Smooth muscle cell (in vitro differentiated cells): ENCODE measurements around the gene CHEK1. TPM values are rescaled to one million over a fixed set of nuclear protein-coding genes. Genes with fewer than 3 reads are reported as not detected.

Source experiments
- DNase-seq: peaks from one replicate; lab custom pipeline; 2025; ENCODE audit not compliant: unreplicated experiment; lab: John Stamatoyannopoulos, UW
- H2AFZ ChIP-seq: fragments of 200-600 bp; sonication (generic); 2 replicates; pipeline ENCODE4 v1.6.0; 2016; ENCODE audit warnings: antibody characterized with exemption, low read depth, mild to moderate bottlenecking
- H3F3A ChIP-seq: fragments of 200-600 bp; sonication (generic); 2 replicates; pipeline ENCODE4 v1.6.0; 2017; ENCODE audit warnings: antibody characterized with exemption, low read depth
- H3K27ac ChIP-seq: fragments of 200-600 bp; sonication (generic); 2 replicates; pipeline ENCODE4 v1.5.1; 2016; ENCODE audit warnings: low read depth, mild to moderate bottlenecking
- H3K27me3 ChIP-seq: fragments of 200-600 bp; sonication (generic); 2 replicates; pipeline ENCODE4 v1.6.1; 2016; ENCODE audit warnings: low read depth, mild to moderate bottlenecking
- H3K36me3 ChIP-seq: fragments of 200-600 bp; sonication (generic); 2 replicates; pipeline ENCODE4 v1.5.1; 2016; ENCODE audit warnings: low read depth
- H3K4me1 ChIP-seq: fragments of 200-600 bp; sonication (generic); 2 replicates; pipeline ENCODE4 v1.5.1; 2016; ENCODE audit warnings: low read depth
- H3K4me2 ChIP-seq: fragments of 200-600 bp; sonication (generic); 2 replicates; pipeline ENCODE4 v1.6.0; 2016; ENCODE audit warnings: mild to moderate bottlenecking
- H3K4me3 ChIP-seq: fragments of 200-600 bp; sonication (generic); 2 replicates; pipeline ENCODE4 v1.5.1; 2016; ENCODE audit warnings: mild to moderate bottlenecking
- H3K79me2 ChIP-seq: fragments of 200-600 bp; sonication (generic); 2 replicates; pipeline ENCODE4 v1.6.0; 2016; ENCODE audit warnings: low read depth, mild to moderate bottlenecking
- H3K9ac ChIP-seq: fragments of 200-600 bp; sonication (generic); 2 replicates; pipeline ENCODE4 v1.6.0; 2016; ENCODE audit warnings: low read depth
- H3K9me3 ChIP-seq: fragments of 200-600 bp; sonication (generic); replicated peaks from 2 replicates; pipeline ENCODE4 v1.5.1; 2016; ENCODE audit warnings: low read depth
- H4K20me1 ChIP-seq: fragments of 200-600 bp; sonication (generic); 2 replicates; pipeline ENCODE4 v1.6.0; 2016; ENCODE audit warnings: low read depth
- WGBS: methylation state at CpG from one replicate; pipeline ENCODE4 v1.1.7; 2016; ENCODE audit warnings: low lambda C conversion rate; 5-methylcytosine and 5-hydroxymethylcytosine counted together
- polyA plus RNA-seq: library from polyadenylated mRNA; unstranded; fragments of >200 nt; fragmentation: Nextera tagmentation; extraction: Ambion mirVana; gene quantifications from 2 replicates; pipeline ENCODE4 v1.2.1, GENCODE V29; 2016
- total RNA-seq: library from RNA; depleted of rRNA; stranded (reverse); fragments of >200 nt; gene quantifications from 2 replicates; pipeline ENCODE4 v1.2.3, GENCODE V29; 2014
- TF ChIP-seq, protein P1 (sequence below): fragments of 200-600 bp; sonication (generic); IDR thresholded peaks from 2 replicates; pipeline ENCODE4 v1.5.1; 2017; ENCODE audit warnings: borderline replicate concordance, mild to moderate bottlenecking, antibody characterized with exemption; ENCODE audit not compliant: insufficient read depth, poor library complexity, severe bottlenecking

CHEK1 gene
- total and polyA plus RNA-seq, 2 experiments from 2014 or later, result 18.4 to 27.6 TPM

DNA sequence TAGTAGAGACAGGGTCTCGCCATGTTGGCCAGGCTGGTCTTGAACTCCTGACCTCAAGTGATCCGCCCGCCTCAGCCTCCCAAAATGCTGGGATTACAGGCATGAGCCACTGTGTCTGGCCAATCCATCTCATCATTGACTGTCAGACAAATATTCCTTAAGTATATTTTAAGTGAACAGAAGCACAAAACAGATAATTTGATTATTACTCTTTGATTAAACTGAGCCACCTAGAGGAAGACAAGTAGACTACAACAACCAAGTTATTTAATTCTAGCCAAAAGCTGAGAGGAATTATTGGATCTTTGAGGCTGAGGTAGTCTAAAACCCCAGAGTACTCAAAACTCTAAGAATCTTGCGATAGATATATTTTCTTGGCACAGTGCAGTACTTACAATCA, 54.4 kb downstream of the CHEK1 start:
- no peak for DNase-seq
- Histone ChIP-seq H3K4me2 (no peak overlapping the region), H3K27me3 (no peaks in the 10 kb centered on the region), H3K4me1 (no peaks in the 10 kb centered on the region), H3K79me2 (no peaks in the 10 kb centered on the region), H3K27ac (no peak overlapping the region), H3K9ac (no peak overlapping the region), H3F3A (no peaks in the 10 kb centered on the region), H3K9me3 (no peaks in the 10 kb centered on the region), H4K20me1 (no peaks in the 10 kb centered on the region), H3K36me3 (no peaks in the 10 kb centered on the region), H3K4me3 (no peak overlapping the region), H2AFZ (no peak overlapping the region)
- WGBS, result 95% methylated on average over 4 of the region's 4 CpGs
- TF ChIP-seq, protein P1, sequence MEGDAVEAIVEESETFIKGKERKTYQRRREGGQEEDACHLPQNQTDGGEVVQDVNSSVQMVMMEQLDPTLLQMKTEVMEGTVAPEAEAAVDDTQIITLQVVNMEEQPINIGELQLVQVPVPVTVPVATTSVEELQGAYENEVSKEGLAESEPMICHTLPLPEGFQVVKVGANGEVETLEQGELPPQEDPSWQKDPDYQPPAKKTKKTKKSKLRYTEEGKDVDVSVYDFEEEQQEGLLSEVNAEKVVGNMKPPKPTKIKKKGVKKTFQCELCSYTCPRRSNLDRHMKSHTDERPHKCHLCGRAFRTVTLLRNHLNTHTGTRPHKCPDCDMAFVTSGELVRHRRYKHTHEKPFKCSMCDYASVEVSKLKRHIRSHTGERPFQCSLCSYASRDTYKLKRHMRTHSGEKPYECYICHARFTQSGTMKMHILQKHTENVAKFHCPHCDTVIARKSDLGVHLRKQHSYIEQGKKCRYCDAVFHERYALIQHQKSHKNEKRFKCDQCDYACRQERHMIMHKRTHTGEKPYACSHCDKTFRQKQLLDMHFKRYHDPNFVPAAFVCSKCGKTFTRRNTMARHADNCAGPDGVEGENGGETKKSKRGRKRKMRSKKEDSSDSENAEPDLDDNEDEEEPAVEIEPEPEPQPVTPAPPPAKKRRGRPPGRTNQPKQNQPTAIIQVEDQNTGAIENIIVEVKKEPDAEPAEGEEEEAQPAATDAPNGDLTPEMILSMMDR, result peak; percentile 22

DNA sequence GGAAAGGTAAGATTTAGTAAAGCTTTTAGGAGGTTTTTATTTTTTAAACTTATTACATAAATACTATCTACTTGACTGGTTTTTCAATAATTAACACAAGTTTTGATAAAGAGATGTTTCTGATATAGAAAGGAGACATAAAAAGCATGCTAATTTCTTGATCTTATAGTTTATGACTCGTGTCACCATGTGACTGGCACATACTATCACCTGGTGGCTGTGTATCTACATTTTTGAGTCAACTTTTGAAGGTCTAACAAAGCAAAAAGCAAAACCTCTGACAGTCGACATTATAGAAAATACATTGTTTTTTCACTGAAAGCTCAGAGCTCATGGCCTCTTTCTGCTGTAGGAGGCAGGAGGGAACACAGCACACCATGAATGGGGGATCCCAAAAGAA, 54.9 kb downstream of the CHEK1 start:
- WGBS, result 93% methylated on average over 2 of the region's 2 CpGs
- no peaks in the 10 kb centered on the region for H4K20me1 ChIP-seq
- H3K27ac ChIP-seq, result no peak overlapping the region
- no peak overlapping the region for H3K9ac ChIP-seq
- no peaks in the 10 kb centered on the region for H3K27me3 ChIP-seq
- H3K36me3 ChIP-seq, result no peaks in the 10 kb centered on the region
- no peak overlapping the region for H2AFZ ChIP-seq
- no peaks in the 10 kb centered on the region for H3K79me2 ChIP-seq
- H3K9me3 ChIP-seq, result no peaks in the 10 kb centered on the region
- no peaks in the 10 kb centered on the region for H3K4me1 ChIP-seq
- H3F3A ChIP-seq, result no peaks in the 10 kb centered on the region
- no peak overlapping the region for H3K4me3 ChIP-seq
- TF ChIP-seq, protein P1, result no peak
- no peak overlapping the region for H3K4me2 ChIP-seq
- DNase-seq, result no peak

- Histone ChIP-seq H3K27me3 (no peaks in the 10 kb centered on the region), H4K20me1 (no peaks in the 10 kb centered on the region), H3K79me2 (no peaks in the 10 kb centered on the region), H3K36me3 (no peaks in the 10 kb centered on the region), H2AFZ (no peak within 1 kb of the TSS), H3F3A (no peaks in the 10 kb centered on the region), H3K4me2 (no peak within 1 kb of the TSS), H3K27ac (no peak within 1 kb of the TSS), H3K4me1 (no peaks in the 10 kb centered on the region), H3K4me3 (no peak within 1 kb of the TSS), H3K9ac (no peak within 1 kb of the TSS), H3K9me3 (no peaks in the 10 kb centered on the region)
- TF ChIP-seq, protein P1, result no peak
- 79% methylated on average over 1 of the region's 1 CpG for whole genome bisulfite sequencing
- DNase-seq, result no peak
Observed at GRCh38 chr11:125680747-125681146, 55.8 kb downstream of the CHEK1 start, which contains the start of gene ACRV1. ACRV1 (minus strand) TSS chr11:125680847; CDS start chr11:125680780, 67 bp downstream.

GRCh38 chr11:125685228-125685627, 60.3 kb downstream of the CHEK1 start:
- H3K27ac ChIP-seq, result no peak overlapping the region
- H3K9ac ChIP-seq, result no peak overlapping the region
- no peaks in the 10 kb centered on the region for H3F3A ChIP-seq
- H3K4me2 ChIP-seq, result no peak overlapping the region
- no peak overlapping the region for H3K4me3 ChIP-seq
- TF ChIP-seq, protein P1, result no peak
- H4K20me1 ChIP-seq, result no peaks in the 10 kb centered on the region
- H3K79me2 ChIP-seq, result no peaks in the 10 kb centered on the region
- no peaks in the 10 kb centered on the region for H3K4me1 ChIP-seq
- no peaks in the 10 kb centered on the region for H3K36me3 ChIP-seq
- WGBS, result 62% methylated on average over 9 of the region's 9 CpGs
- no peaks in the 10 kb centered on the region for H3K9me3 ChIP-seq
- H2AFZ ChIP-seq, result no peak overlapping the region
- no peak for DNase-seq
- H3K27me3 ChIP-seq, result no peaks in the 10 kb centered on the region
